ENCODE data around the gene TNRC6B. TPM values are rescaled to one million over a fixed set of nuclear protein-coding genes. Genes with fewer than 3 reads are reported as not detected.
A peak's percentile ranks its signal among the peaks of the same experiment; 100 is the strongest.

TNRC6B gene
- polyA plus RNA-seq, 3 donors, result 7.2 to 16.5 (median 11.8) TPM

- peak overlapping the region in 2 of 7 donors; percentile 15 to 95 for H3K27ac Mint-ChIP-seq
- H3K27me3 Mint-ChIP-seq (ENCODE audit: low read depth in 3 of 3), result peaks cover 0 to 4% (median 3%) of the 10 kb centered on the region in 3 donors
- Histone ChIP-seq H3K9ac (ENCODE audit: insufficient read depth, low read length, poor library complexity, severe bottlenecking) (no peak overlapping the region), H3K4me2 (replicated peaks; ENCODE audit: extremely low read depth, low read length, poor library complexity, severe bottlenecking) (peak overlapping the region; percentile 83), H3K4me3 (replicated peaks in 1 of 3; ENCODE audit: low read depth in 2 of 3, low read length in 3 of 3) (peak overlapping the region in 2 of 3 experiments; percentile 78 to 86), H3K27ac (ENCODE audit: low read depth in 1 of 2, low read length in 2 of 2) (peak overlapping the region in 1 of 2 donors; percentile 71), H3K36me3 (replicated peaks in 1 of 2; ENCODE audit: control insufficient read depth in 1 of 2, insufficient read depth in 2 of 2, low read length in 2 of 2) (peaks cover 9 to 17% of the 10 kb centered on the region in 2 donors), H3K9me3 (replicated peaks in 1 of 2; ENCODE audit: control insufficient read depth in 1 of 2, insufficient read depth in 1 of 2, low read length in 2 of 2) (no peaks in the 10 kb centered on the region), H3K27me3 (ENCODE audit: control insufficient read depth in 2 of 2, insufficient read depth in 2 of 2, low read length in 2 of 2) (no peaks in the 10 kb centered on the region), H3K79me2 (ENCODE audit: insufficient read depth, low read length) (peaks cover 40% of the 10 kb centered on the region), H3K4me1 (ENCODE audit: control insufficient read depth in 1 of 2, insufficient read depth in 2 of 2, low read length in 2 of 2) (peaks cover 25 to 40% of the 10 kb centered on the region in 2 donors), H4K20me1 (ENCODE audit: insufficient read depth, low read length) (peaks cover 17% of the 10 kb centered on the region), H2AFZ (ENCODE audit: insufficient read depth, low read depth, low read length, poor library complexity, severe bottlenecking) (no peak overlapping the region)
- peak overlapping the region; percentile 53 to 94 for H3K4me3 Mint-ChIP-seq
- peaks cover 11 to 12% of the 10 kb centered on the region in 2 donors for H3K36me3 Mint-ChIP-seq
- peaks cover 39% of the 10 kb centered on the region for H3K4me1 Mint-ChIP-seq
- no peak for DNase-seq
- intact Hi-C loops (cut with micrococcal nuclease), result loop anchor here (10.0 kb wide), 1 partner anchor 300 kb away; no protein-coding TSS in a partner anchor
- H3K9me3 Mint-ChIP-seq, result no peaks in the 10 kb centered on the region
- TF ChIP-seq CTCF (IDR thresholded peaks at IDR 0.05), result no peak
- WGBS (ENCODE audit: insufficient coverage), result 83% methylated on average over 2 of the region's 6 CpGs
Measured at GRCh38 chr22:40345271-40345670, 167.5 kb downstream of the TNRC6B start.

GRCh38 chr22:40345815-40346184, 168.1 kb downstream of the TNRC6B start:
- Histone ChIP-seq H3K4me1 (ENCODE audit: control insufficient read depth in 1 of 2, insufficient read depth in 2 of 2, low read length in 2 of 2) (peaks cover 25 to 40% of the 10 kb centered on the region in 2 donors), H3K9me3 (replicated peaks in 1 of 2; ENCODE audit: control insufficient read depth in 1 of 2, insufficient read depth in 1 of 2, low read length in 2 of 2) (no peaks in the 10 kb centered on the region), H2AFZ (ENCODE audit: insufficient read depth, low read depth, low read length, poor library complexity, severe bottlenecking) (peak overlapping the region; percentile 94), H3K4me3 (replicated peaks in 1 of 3; ENCODE audit: low read depth in 2 of 3, low read length in 3 of 3) (peak overlapping the region; percentile 78 to 89 (median 86)), H3K27me3 (ENCODE audit: control insufficient read depth in 2 of 2, insufficient read depth in 2 of 2, low read length in 2 of 2) (no peaks in the 10 kb centered on the region), H3K4me2 (replicated peaks; ENCODE audit: extremely low read depth, low read length, poor library complexity, severe bottlenecking) (peak overlapping the region; percentile 83), H3K9ac (ENCODE audit: insufficient read depth, low read length, poor library complexity, severe bottlenecking) (peak overlapping the region; percentile 78), H3K36me3 (replicated peaks in 1 of 2; ENCODE audit: control insufficient read depth in 1 of 2, insufficient read depth in 2 of 2, low read length in 2 of 2) (peaks cover 15 to 23% of the 10 kb centered on the region in 2 donors), H3K27ac (ENCODE audit: low read depth in 1 of 2, low read length in 2 of 2) (peak overlapping the region; percentile 71 to 83), H3K79me2 (ENCODE audit: insufficient read depth, low read length) (peaks cover 44% of the 10 kb centered on the region), H4K20me1 (ENCODE audit: insufficient read depth, low read length) (peaks cover 17% of the 10 kb centered on the region)
- intact Hi-C loops (cut with micrococcal nuclease), result loop anchor here (2.0 to 10.0 kb wide), 2 partner anchors 301 to 811 kb away; no protein-coding TSS in a partner anchor
- DNase-seq, result no peak
- H3K4me1 Mint-ChIP-seq, result peaks cover 39% of the 10 kb centered on the region
- 0% methylated on average over 15 of the region's 20 CpGs for WGBS (ENCODE audit: insufficient coverage)
- no peaks in the 10 kb centered on the region for H3K9me3 Mint-ChIP-seq
- peak overlapping the region; percentile 94 to 97 for H3K4me3 Mint-ChIP-seq
- peak overlapping the region; percentile 89 to 97 (median 95) for H3K27ac Mint-ChIP-seq
- H3K27me3 Mint-ChIP-seq (ENCODE audit: low read depth in 3 of 3), result peaks cover 0 to 4% (median 3%) of the 10 kb centered on the region in 3 donors
- no peak for TF ChIP-seq CTCF (IDR thresholded peaks at IDR 0.05)
- peaks cover 11 to 17% of the 10 kb centered on the region in 2 donors for H3K36me3 Mint-ChIP-seq
